Renal cortex interstitium (tissue), 11 donors: ENCODE results near the gene CPEB4. TPM values are rescaled to one million over a fixed set of nuclear protein-coding genes. Genes with fewer than 3 reads are reported as not detected.

ENCODE experiments used
- DNase-seq, 11 donors: peaks; one replicate each; pipeline ENCODE4 v3.0.0-alpha.2; 2013; ENCODE audit warnings: low read depth in 9 of 11, low spot score in 4 of 11; ENCODE audit errors: extremely low read depth in 1 of 11
- polyA plus RNA-seq, 3 donors: library from polyadenylated mRNA; unstranded; fragments of 120-200 nt; gene quantifications; one replicate each; pipeline ENCODE4 v1.2.1, GENCODE V29; 2013; ENCODE audit not compliant: insufficient read length in 3 of 3

Gene CPEB4
- polyA plus RNA-seq, 3 donors, result 30.1 to 50.6 (median 37.2) TPM

GRCh38 chr5:173925449-173926071, 37.4 kb downstream of the CPEB4 start:
- no peak for DNase-seq

GRCh38 chr5:173926359-173926758, 38.2 kb downstream of the CPEB4 start:
- DNase-seq, result no peak

GRCh38 chr5:173928871-173929574, 40.9 kb downstream of the CPEB4 start:
- no peak for DNase-seq

GRCh38 chr5:173932695-173933139, 44.6 kb downstream of the CPEB4 start:
- no peak for DNase-seq

- DNase-seq, result no peak
These were observed 45.8 kb downstream of the CPEB4 start for GRCh38 chr5:173933901-173934300.

GRCh38 chr5:173935396-173935795, 47.2 kb downstream of the CPEB4 start:
- DNase-seq, result no peak

GRCh38 chr5:173940269-173940668, 52.1 kb downstream of the CPEB4 start:
- DNase-seq, result no peak

- no peak for DNase-seq
These were observed 53.0 kb downstream of the CPEB4 start for GRCh38 chr5:173941102-173941501.

- no peak for DNase-seq
These were observed 53.7 kb downstream of the CPEB4 start for GRCh38 chr5:173941758-173942401.

- no peak for DNase-seq
These were observed 56.4 kb downstream of the CPEB4 start for GRCh38 chr5:173944511-173944910.

GRCh38 chr5:173945160-173945559, 57.0 kb downstream of the CPEB4 start:
- no peak for DNase-seq

- no peak for DNase-seq
These were observed 58.2 kb downstream of the CPEB4 start for GRCh38 chr5:173946323-173946722.

GRCh38 chr5:173950829-173951228, 62.7 kb downstream of the CPEB4 start:
- no peak for DNase-seq

GRCh38 chr5:173953528-173954090, 65.5 kb downstream of the CPEB4 start:
- no peak for DNase-seq

GRCh38 chr5:173954671-173955521, 66.7 kb downstream of the CPEB4 start:
- DNase-seq, result peak in 1 of 11 donors; percentile 57

GRCh38 chr5:173960986-173961385, 72.8 kb downstream of the CPEB4 start:
- no peak for DNase-seq

GRCh38 chr5:173961418-173961817, 73.3 kb downstream of the CPEB4 start:
- DNase-seq, result no peak

GRCh38 chr5:173962436-173962972, 74.4 kb downstream of the CPEB4 start:
- no peak for DNase-seq
